SK-N-MC (cell line): ENCODE measurements around the gene HLF.

Source experiments
- EZH2 ChIP-seq: fragments of 200-600 bp; sonication (generic); IDR thresholded peaks from one replicate; pipeline ENCODE4 v1.6.1; 2017; ENCODE audit warnings: antibody characterized with exemption
- FOXP2 ChIP-seq: optimal IDR thresholded peaks from 2 replicates; pipeline ENCODE3; 2011; ENCODE audit warnings: mild to moderate bottlenecking, moderate library complexity; ENCODE audit not compliant: insufficient read depth; ENCODE audit errors: extremely low read length, control extremely low read depth
- POLR2AphosphoS5 ChIP-seq: IDR thresholded peaks from 2 replicates; pipeline ENCODE4 v1.6.1; 2012; ENCODE audit warnings: mild to moderate bottlenecking, low read depth, low read length, borderline replicate concordance

- TF ChIP-seq EZH2 (no peak), FOXP2 (no peak), POLR2AphosphoS5 (no peak)
These were observed 2.4 kb downstream of the HLF start for GRCh38 chr17:55266958-55267688.
